Endothelial cell of umbilical vein (primary cell): ENCODE measurements around the gene CACNA2D1. TPM values are rescaled to one million over a fixed set of nuclear protein-coding genes. Genes with fewer than 3 reads are reported as not detected.

Source experiments
- BruUV-seq: library from RNA; stranded (reverse); fragments of 400-500 nt; replicated peaks from 2 replicates; lab custom pipeline; 2021; lab: Mats Ljungman, UMichigan
- CTCF ChIA-PET: fragments of 300-600, 350-600 bp; sonication (Branson Sonifier 250); formaldehyde crosslinking; loops from one replicate; lab custom pipeline; 2021; ENCODE audit warnings: antibody characterized with exemption, inconsistent platforms; lab: Charles Lee
- POLR2A ChIA-PET: fragments of 300-600, 350-600 bp; sonication (Branson Sonifier 250); formaldehyde crosslinking; loops from one replicate; lab custom pipeline; 2021; ENCODE audit warnings: antibody characterized with exemption, inconsistent platforms; lab: Charles Lee
- DNase-seq: peaks from one replicate; pipeline ENCODE4 v3.0.0-alpha.2; 2011; ENCODE audit warnings: low read depth, low spot score
- FAIRE-seq: peaks from 2 replicates; lab custom pipeline; 2011; peaks lifted over from hg19 to GRCh38; lab: Jason Lieb, UNC
- H2AFZ ChIP-seq: 2 replicates; pipeline ENCODE4 v1.6.0; 2012; ENCODE audit warnings: low read depth, low read length, control low read depth, inconsistent platforms
- H3K27ac ChIP-seq: 2 replicates; pipeline ENCODE4 v1.5.1; 2011; ENCODE audit warnings: low read depth, mild to moderate bottlenecking, control low read depth, low read length, moderate library complexity; ENCODE audit not compliant: insufficient read depth
- H3K27me3 ChIP-seq, 2 experiments: 2 replicates each; pipeline versions ENCODE4 v1.6.0 to v1.6.1; 2011; ENCODE audit warnings: low read length in 2 of 2, mixed read lengths in 1 of 2; ENCODE audit not compliant: control insufficient read depth in 2 of 2, insufficient read depth in 2 of 2
- H3K36me3 ChIP-seq, 2 experiments: 2 replicates in 1 of 2; 3 replicates in 1 of 2; pipeline ENCODE4 v1.5.1; 2011; ENCODE audit warnings: low read length in 2 of 2, mild to moderate bottlenecking in 1 of 2, moderate library complexity in 1 of 2; ENCODE audit not compliant: control insufficient read depth in 2 of 2, insufficient read depth in 2 of 2; ENCODE audit errors: extremely low read depth in 1 of 2
- H3K4me1 ChIP-seq: 3 replicates; pipeline ENCODE4 v1.5.1; 2011; ENCODE audit warnings: mild to moderate bottlenecking, low read length; ENCODE audit not compliant: control insufficient read depth, insufficient read depth; ENCODE audit errors: extremely low read depth
- H3K4me2 ChIP-seq: 2 replicates; pipeline ENCODE4 v1.6.1; 2011; ENCODE audit warnings: low read length, control low read depth, mixed read lengths; ENCODE audit not compliant: insufficient read depth
- H3K4me3 ChIP-seq, 3 experiments: fragments of 200-600 bp in 1 of 3; sonication (generic), shearing (Covaris generic) in 1 of 3; replicated peaks in 1 of 3; 2 replicates each; pipeline ENCODE4 v1.5.1; 2011 to 2016; ENCODE audit warnings: control low read depth in 3 of 3, low read length in 3 of 3, mild to moderate bottlenecking in 2 of 3, inconsistent platforms in 1 of 3, low read depth in 1 of 3, moderate library complexity in 1 of 3; ENCODE audit not compliant: insufficient read depth in 1 of 3
- H3K79me2 ChIP-seq: 2 replicates; pipeline ENCODE4 v1.6.0; 2012; ENCODE audit warnings: low read length, inconsistent platforms; ENCODE audit not compliant: control insufficient read depth, insufficient read depth
- H3K9ac ChIP-seq: replicated peaks from 2 replicates; pipeline ENCODE3; 2011; ENCODE audit warnings: low read length, control low read depth; ENCODE audit not compliant: insufficient read depth; ENCODE audit errors: extremely low read depth
- H3K9me1 ChIP-seq: replicated peaks from 3 replicates; pipeline ENCODE4 v1.6.0; 2011; ENCODE audit warnings: mild to moderate bottlenecking, low read length; ENCODE audit not compliant: control insufficient read depth, insufficient read depth; ENCODE audit errors: extremely low read depth
- H3K9me3 ChIP-seq: replicated peaks from 2 replicates; pipeline ENCODE4 v1.5.1; 2012; ENCODE audit warnings: low read length, inconsistent platforms; ENCODE audit not compliant: control insufficient read depth, insufficient read depth
- H4K20me1 ChIP-seq: replicated peaks from 2 replicates; pipeline ENCODE3; 2011; ENCODE audit warnings: mild to moderate bottlenecking, low read length; ENCODE audit not compliant: control insufficient read depth, insufficient read depth; ENCODE audit errors: extremely low read depth
- CTCF ChIP-seq, 2 donors: IDR thresholded peaks; 1 replicate in 1 of 2; 2 replicates in 1 of 2; pipeline ENCODE4 v1.5.1; 2011; ENCODE audit warnings: low read length in 2 of 2, mild to moderate bottlenecking in 2 of 2, moderate library complexity in 2 of 2, control low read depth in 1 of 2, inconsistent platforms in 1 of 2, low read depth in 1 of 2; ENCODE audit not compliant: insufficient read depth in 1 of 2; ENCODE audit errors: extremely low read depth in 1 of 2
- EZH2 ChIP-seq: IDR thresholded peaks from 2 replicates; pipeline ENCODE4 v1.6.1; 2012; ENCODE audit warnings: borderline replicate concordance, low read depth, mild to moderate bottlenecking, moderate library complexity, low read length, inconsistent platforms; ENCODE audit not compliant: severe bottlenecking
- FOS ChIP-seq: IDR thresholded peaks from 2 replicates; pipeline ENCODE4 v1.6.1; 2011; ENCODE audit warnings: mild to moderate bottlenecking, low read length, moderate library complexity, borderline replicate concordance; ENCODE audit not compliant: insufficient read depth
- GATA2 ChIP-seq: IDR thresholded peaks from 2 replicates; pipeline ENCODE4 v1.7.0; 2011; ENCODE audit warnings: low read depth, mild to moderate bottlenecking, moderate library complexity, mixed read lengths, low read length; ENCODE audit not compliant: insufficient read length, insufficient read depth
- JUN ChIP-seq: IDR thresholded peaks from 2 replicates; pipeline ENCODE4 v1.6.1; 2011; ENCODE audit warnings: borderline replicate concordance, low read depth; ENCODE audit not compliant: insufficient read length, insufficient read depth
- MAX ChIP-seq: IDR thresholded peaks from 2 replicates; pipeline ENCODE4 v1.6.1; 2011; ENCODE audit not compliant: insufficient read depth, insufficient read length
- MYC ChIP-seq: IDR thresholded peaks from one replicate; pipeline ENCODE4 v1.6.1; 2011; ENCODE audit warnings: mild to moderate bottlenecking, low read depth, low read length
- POLR2A ChIP-seq: IDR thresholded peaks from 2 replicates; pipeline ENCODE4 v1.6.1; 2012; ENCODE audit warnings: low read depth, mild to moderate bottlenecking, control low read depth, low read length
- POLR2AphosphoS5 ChIP-seq: IDR thresholded peaks from 2 replicates; pipeline ENCODE4 v1.6.1; 2012; ENCODE audit warnings: low read depth, mild to moderate bottlenecking, control low read depth, low read length, moderate library complexity; ENCODE audit not compliant: insufficient read depth
- dilution Hi-C: fragments of 300-500 bp; cut with MboI; formaldehyde crosslinking; loops from one replicate; pipeline ENCODE4 v1.15.0; 2019; ENCODE audit warnings: low sequenced_read_pairs; ENCODE audit not compliant: extremely low pct_ligation_motif_present
- intact Hi-C: fragments of 100-400 bp; cut with micrococcal nuclease; formaldehyde crosslinking; loops from one replicate; pipeline ENCODE4 v1.10.0; 2022
- polyA plus RNA-seq, 4 experiments: library from polyadenylated mRNA; depleted of rRNA in 3 of 4; stranded (reverse) in 3 of 4; unstranded in 1 of 4; fragments of >200 nt; gene quantifications; 2 replicates each; pipeline versions ENCODE4 v1.2.1 to v1.2.3, GENCODE V29; 2011 to 2012; ENCODE audit warnings: missing spikeins in 1 of 4
- total RNA-seq: library from RNA; stranded (reverse); gene quantifications from 2 replicates; pipeline ENCODE4 v1.2.3, GENCODE V29; 2021

CACNA2D1 gene
- total and polyA plus RNA-seq, 2 donors (not counting 3 experiments of a cell fraction or from before 2014, with no cell fraction given): 4.1 to 38.6 TPM

- no peak for TF ChIP-seq MYC
- TF ChIP-seq POLR2AphosphoS5: no peak
- TF ChIP-seq GATA2: no peak
- no peak for TF ChIP-seq CTCF (IDR thresholded peaks at IDR 0.05; ENCODE audit: extremely low read depth in 1 of 2, insufficient read depth in 1 of 2, low read depth in 1 of 2, low read length in 2 of 2)
- no peak for TF ChIP-seq EZH2
- no peak for TF ChIP-seq JUN
- TF ChIP-seq FOS: no peak
- TF ChIP-seq POLR2A: no peak
- TF ChIP-seq MAX: no peak
- no peak overlapping the region for H2AFZ ChIP-seq
- H3K27ac ChIP-seq: no peak overlapping the region
- intact Hi-C loops: no loop called here
- H3K9me3 ChIP-seq: no peaks in the 10 kb centered on the region
- no peak overlapping the region for H3K4me2 ChIP-seq
- ChIA-PET POLR2A (no interaction called here), CTCF (interaction anchor here (1.3 kb wide), 1 partner anchor 10 kb away, joined by 3 read pairs; no protein-coding TSS in a partner anchor)
- no peak overlapping the region for H3K9ac ChIP-seq
- H3K27me3 ChIP-seq: no peaks in the 10 kb centered on the region
- DNase-seq (no peak), FAIRE-seq (no peak)
- H3K79me2 ChIP-seq: no peaks in the 10 kb centered on the region
- no peak overlapping the region for H3K4me3 ChIP-seq
- H4K20me1 ChIP-seq: no peaks in the 10 kb centered on the region
- no peaks in the 10 kb centered on the region for H3K36me3 ChIP-seq
- BruUV-seq: no TSS peak
- H3K4me1 ChIP-seq: no peaks in the 10 kb centered on the region
- dilution Hi-C loops: no loop called here
- H3K9me1 ChIP-seq: no peaks in the 10 kb centered on the region
Measured at GRCh38 chr7:82397879-82398524, 45.6 kb downstream of the CACNA2D1 start.
